ENCODE results near the gene COX7A1. TPM values are rescaled to one million over a fixed set of nuclear protein-coding genes. Genes with fewer than 3 reads are reported as not detected.

The COX7A1 gene
- 45.4 and 90.6 TPM in 2 replicates for total RNA-seq

DNA sequence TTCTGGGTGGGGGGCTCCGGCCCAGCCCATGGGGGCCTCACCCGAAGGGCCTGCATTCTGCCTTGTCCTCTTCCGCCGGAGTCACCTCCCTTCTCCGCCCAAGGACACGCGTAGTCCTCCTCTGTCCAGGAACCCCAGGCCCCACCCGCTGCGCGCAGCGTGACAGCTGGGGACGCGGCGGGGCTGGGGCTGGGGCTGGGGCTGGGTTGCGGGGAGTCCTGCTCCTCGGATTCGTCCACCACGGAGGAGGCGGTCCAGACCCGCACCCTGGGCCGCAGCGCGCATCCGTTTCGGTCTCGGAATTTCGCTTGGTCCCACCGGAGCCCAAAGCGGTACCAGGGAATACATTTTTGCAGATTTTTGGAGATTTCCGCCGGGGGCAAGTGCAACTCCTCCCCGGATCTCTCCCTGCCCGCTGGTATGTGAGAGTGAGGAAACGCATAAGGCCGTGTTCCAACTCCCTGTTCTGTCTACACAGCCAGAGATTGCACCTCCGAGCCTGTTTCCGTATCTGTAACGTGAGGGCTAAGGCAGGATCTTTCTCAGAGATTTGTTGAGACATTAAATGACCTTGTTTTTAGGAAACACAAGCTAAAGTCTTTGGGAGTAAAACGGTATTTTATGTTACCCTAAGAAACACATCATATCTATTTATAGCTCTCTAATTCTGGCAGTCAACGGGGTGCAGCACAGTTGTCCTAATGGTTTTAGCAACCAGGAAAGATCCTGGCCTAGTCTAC, at the start of gene COX7A1:
COX7A1 (minus strand) TSS at position 96 of the 740 bp plus-strand sequence; CDS start at position 56, 40 bp downstream.

DNA sequence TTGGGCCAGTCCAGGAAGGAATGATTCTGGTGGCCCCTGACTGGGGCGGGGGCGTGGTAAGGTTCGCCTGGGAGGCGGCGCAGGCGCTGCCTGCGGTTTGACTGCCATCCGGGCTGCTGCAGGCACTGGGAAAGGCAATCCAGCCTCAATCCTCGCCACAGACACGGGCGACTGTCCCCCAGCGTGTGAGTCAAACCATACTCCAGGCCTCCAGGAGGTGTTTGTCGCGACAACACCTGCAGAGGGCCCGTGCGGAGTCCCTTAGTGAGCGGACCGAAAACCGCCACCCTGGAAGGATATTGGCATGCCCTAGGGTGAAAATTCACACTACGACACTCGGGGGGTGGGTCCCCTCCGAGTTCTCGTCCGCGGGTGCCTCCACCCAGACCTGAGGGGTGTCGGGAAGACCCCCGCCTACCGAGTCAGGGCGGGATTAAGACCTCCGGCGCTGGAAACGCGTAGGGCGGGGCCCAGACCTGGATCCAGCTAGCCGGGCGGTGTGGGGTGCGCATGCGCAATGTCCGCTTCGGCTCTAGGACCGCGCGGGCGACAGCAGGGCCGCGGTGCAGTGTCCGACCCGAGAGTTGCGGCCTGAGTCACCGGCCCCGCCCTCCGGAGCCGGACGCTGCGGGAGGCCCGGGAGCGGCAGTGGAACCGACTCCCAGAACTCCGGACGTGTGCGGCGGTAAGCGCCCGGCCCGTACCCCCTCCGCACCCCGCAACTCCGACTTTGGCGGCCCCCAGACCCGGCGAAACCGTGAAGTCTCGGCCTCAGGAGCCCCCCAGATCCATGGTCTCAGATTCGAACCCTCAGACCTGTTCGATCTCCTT, 12.6 kb downstream of the COX7A1 start, which contains the start of gene CAPNS1:
CAPNS1 (plus strand) TSS at position 594 of the 831 bp plus-strand sequence. CDS start 946 bp downstream, outside the sequence.

DNA sequence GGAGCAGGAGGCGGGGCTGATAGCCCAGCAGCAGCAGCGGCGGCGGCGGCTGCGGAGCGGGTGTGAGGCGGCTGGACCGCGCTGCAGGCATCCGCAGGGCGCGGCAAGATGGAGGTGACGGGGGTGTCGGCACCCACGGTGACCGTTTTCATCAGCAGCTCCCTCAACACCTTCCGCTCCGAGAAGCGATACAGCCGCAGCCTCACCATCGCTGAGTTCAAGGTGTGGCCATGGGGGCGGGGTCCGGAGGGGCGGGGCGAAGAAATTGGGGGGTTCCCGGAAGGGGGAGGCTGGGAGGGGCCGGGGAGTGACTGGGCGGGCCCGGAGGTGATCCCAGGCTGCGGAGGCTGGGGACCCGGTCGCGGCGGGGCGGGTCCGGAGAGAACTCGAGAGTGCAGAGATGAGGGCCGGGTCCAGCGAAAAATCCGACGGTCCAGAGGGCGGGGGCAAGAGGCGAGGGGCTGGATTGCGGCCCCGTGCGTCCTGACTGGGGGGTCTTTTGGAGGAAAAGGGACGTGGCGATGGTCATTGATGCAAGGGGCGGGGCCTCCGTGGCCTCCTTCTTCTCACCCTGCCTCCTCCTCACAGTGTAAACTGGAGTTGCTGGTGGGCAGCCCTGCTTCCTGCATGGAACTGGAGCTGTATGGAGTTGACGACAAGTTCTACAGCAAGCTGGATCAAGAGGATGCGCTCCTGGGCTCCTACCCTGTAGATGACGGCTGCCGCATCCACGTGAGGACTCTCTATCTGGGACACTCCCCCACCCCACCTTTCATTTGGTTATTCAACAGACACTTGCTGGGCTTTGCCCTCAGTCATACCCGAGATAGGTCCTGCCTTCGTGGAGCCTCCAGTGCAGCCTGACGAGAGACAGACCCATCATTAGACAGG, 36.5 kb downstream of the COX7A1 start, which contains the start of gene TBCB:
TBCB (plus strand) TSS at position 16 of the 891 bp plus-strand sequence; CDS start at position 109, 93 bp downstream.

DNA sequence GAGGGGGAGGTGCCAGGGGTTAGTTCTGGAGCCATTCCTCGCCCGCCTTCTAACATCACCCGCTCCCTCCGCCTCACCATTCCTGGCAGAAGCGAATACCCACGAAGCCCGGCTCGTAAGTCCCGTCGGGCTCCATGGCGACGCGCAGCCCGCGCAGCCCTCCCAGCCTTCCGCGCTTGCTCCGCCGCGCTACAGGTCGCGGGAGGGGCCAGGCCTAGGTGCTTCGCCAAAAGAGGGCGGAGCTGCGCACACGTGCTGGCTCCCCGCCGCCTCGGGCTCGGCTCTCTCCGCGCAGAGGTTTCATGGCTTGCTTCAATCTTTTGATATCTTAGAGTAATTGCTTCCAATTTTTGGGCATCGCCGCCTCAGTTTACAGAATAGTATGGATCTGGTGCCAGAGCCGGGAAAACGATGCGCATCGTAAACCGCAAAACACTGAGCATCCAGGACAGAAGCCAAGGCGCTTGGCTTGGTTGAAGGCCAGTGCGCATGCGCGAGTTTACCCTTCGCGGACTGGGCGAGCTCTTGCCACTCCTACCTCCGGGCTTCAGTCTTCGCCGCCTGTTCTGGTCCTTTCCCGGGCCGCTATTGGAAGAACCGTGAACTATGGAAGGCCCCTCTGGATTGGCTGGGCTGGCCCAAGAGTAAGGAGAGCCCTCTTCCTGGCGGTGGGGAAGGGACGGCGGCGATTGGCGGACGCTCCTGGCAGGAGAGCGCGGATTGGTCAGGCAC, 37.4 kb downstream of the COX7A1 start, which contains the start of gene POLR2I:
POLR2I (minus strand) TSS at position 155 of the 732 bp plus-strand sequence; CDS start at position 136, 19 bp downstream.

DNA sequence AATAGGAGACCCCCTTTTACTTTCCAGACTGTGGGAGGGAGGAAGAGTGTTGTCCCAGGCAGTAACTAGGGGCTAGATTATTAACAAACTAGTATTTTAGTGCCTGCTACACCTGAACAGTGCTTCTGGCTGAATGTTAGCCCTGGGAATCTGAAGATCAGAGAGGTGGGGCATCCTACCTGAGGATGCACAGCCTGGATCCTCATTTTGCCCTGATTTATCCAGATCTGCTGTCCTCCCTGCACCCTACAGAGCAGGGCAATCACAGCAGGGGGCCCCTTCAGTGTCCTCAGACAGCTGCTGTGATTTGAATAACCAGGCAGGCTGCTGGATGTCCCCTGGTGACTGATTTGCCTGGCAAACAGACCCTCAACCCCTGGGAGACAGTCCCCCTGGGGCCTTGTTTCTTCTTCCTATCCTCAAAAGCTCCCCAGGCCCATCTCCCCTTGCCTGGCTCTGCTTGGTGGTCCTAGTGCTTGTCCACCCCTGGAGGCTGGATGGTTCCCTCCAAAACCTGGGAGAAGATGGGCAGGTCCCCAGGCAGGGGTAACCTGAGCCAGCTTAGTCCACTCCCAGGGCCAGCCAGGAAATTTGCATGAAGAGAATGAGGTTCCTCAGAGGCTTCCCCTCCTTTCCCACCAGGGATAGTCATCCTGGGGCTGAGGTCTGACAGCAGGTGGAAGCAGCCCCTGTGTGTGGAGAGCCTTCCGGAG, 41.6 kb downstream of the COX7A1 start, which contains the start of gene OVOL3:
OVOL3 (plus strand) TSS at position 657 of the 713 bp plus-strand sequence. CDS start 60 bp downstream, outside the sequence.

Other genes starting within 250 kb of the COX7A1 start
- gene HCST, start 249.9 kb downstream of the COX7A1 start, total RNA-seq: 1.00 and 2.8 TPM in 2 replicates
- not detected in 2 replicates for gene TYROBP, start 244.2 kb downstream of the COX7A1 start, total RNA-seq
- 1.00 and 2.4 TPM in 2 replicates for gene LRFN3, start 216.1 kb downstream of the COX7A1 start, total RNA-seq
- 12.1 and 14.5 TPM in 2 replicates for gene SDHAF1, start 157.3 kb downstream of the COX7A1 start, total RNA-seq
- 0.09 and 0.28 TPM in 2 replicates for gene SYNE4, start 143.6 kb downstream of the COX7A1 start, total RNA-seq
- gene ALKBH6, start 138.2 kb downstream of the COX7A1 start, total RNA-seq: 13.7 and 16.7 TPM in 2 replicates
- gene CLIP3, start 119.6 kb downstream of the COX7A1 start, total RNA-seq: 7.8 and 11.9 TPM in 2 replicates
- 1.8 and 4.3 TPM in 2 replicates for gene THAP8, start 98.2 kb downstream of the COX7A1 start, total RNA-seq
- gene WDR62, start 97.5 kb downstream of the COX7A1 start, total RNA-seq: 0.55 and 0.85 TPM in 2 replicates
- gene OVOL3, start 41.3 kb downstream of the COX7A1 start, total RNA-seq: not detected in 2 replicates
- gene POLR2I, start 37.6 kb downstream of the COX7A1 start, total RNA-seq: 90.0 and 102 TPM in 2 replicates
- 196 and 210 TPM in 2 replicates for gene TBCB, start 37.0 kb downstream of the COX7A1 start, total RNA-seq
- 364 and 384 TPM in 2 replicates for gene CAPNS1, start 12.4 kb downstream of the COX7A1 start, total RNA-seq
- 4.6 and 5.6 TPM in 2 replicates for gene ZNF565, start 62.2 kb upstream of the COX7A1 start, total RNA-seq
- gene ZNF146, start 62.7 kb upstream of the COX7A1 start, total RNA-seq: 71.9 and 75.8 TPM in 2 replicates
- 3.8 and 4.1 TPM in 2 replicates for gene ZFP14, start 226.8 kb upstream of the COX7A1 start, total RNA-seq

Measured in smooth muscle cell of bladder (primary cell).